NCI-H774 (cell line): Measurements from ENCODE around the gene GLDN.

Experiments used
- DNase-seq: peaks from one replicate; lab custom pipeline; 2025; lab: John Stamatoyannopoulos, UW

Gene GLDN

GRCh38 chr15:51322621-51323296 is 18.7 kb upstream of the GLDN start:
- no peak for DNase-seq

- DNase-seq = no peak
Measured at GRCh38 chr15:51323749-51324148, 17.7 kb upstream of the GLDN start.

- no peak for DNase-seq
Measured at GRCh38 chr15:51325167-51325566, 16.3 kb upstream of the GLDN start.

GRCh38 chr15:51327081-51327480 is 14.4 kb upstream of the GLDN start:
- no peak for DNase-seq

GRCh38 chr15:51328926-51329325 is 12.5 kb upstream of the GLDN start:
- no peak for DNase-seq

- no peak for DNase-seq
Measured at GRCh38 chr15:51331141-51331540, 10.3 kb upstream of the GLDN start.

GRCh38 chr15:51332206-51333147 is 9.0 kb upstream of the GLDN start:
- DNase-seq = no peak

- no peak for DNase-seq
Measured at GRCh38 chr15:51333571-51333970, 7.9 kb upstream of the GLDN start.

GRCh38 chr15:51334011-51334451 is 7.4 kb upstream of the GLDN start:
- DNase-seq = no peak

GRCh38 chr15:51335087-51335486 is 6.4 kb upstream of the GLDN start:
- DNase-seq = no peak

GRCh38 chr15:51335538-51336410 is 5.7 kb upstream of the GLDN start:
- DNase-seq = no peak

GRCh38 chr15:51338496-51338895 is 3.0 kb upstream of the GLDN start, which contains the start of gene CYP19A1:
TSS of gene CYP19A1 (minus strand) at chr15:51338596. CDS start at chr15:51242912, 95,684 bp downstream.
- DNase-seq = no peak

- DNase-seq = no peak
Measured at GRCh38 chr15:51342227-51342999, 958 bp downstream of the GLDN start.

- no peak for DNase-seq
Measured at GRCh38 chr15:51343466-51343865, 2.0 kb downstream of the GLDN start.

- no peak for DNase-seq
Measured at GRCh38 chr15:51346136-51346535, 4.7 kb downstream of the GLDN start.

GRCh38 chr15:51348688-51349087 is 7.2 kb downstream of the GLDN start:
- DNase-seq = no peak

- DNase-seq = no peak
Measured at GRCh38 chr15:51349156-51349844, 7.8 kb downstream of the GLDN start.

GRCh38 chr15:51350723-51351122 is 9.3 kb downstream of the GLDN start:
- no peak for DNase-seq

GRCh38 chr15:51353976-51354375 is 12.5 kb downstream of the GLDN start:
- no peak for DNase-seq

GRCh38 chr15:51355096-51355495 is 13.6 kb downstream of the GLDN start:
- no peak for DNase-seq

GRCh38 chr15:51356147-51356546 is 14.7 kb downstream of the GLDN start:
- no peak for DNase-seq
